LNCaP clone FGC (cell line): ENCODE measurements around the gene RUFY4.

Experiments
- DNase-seq: peaks from one replicate; pipeline ENCODE4 v3.0.0-alpha.2; 2011; ENCODE audit warnings: low read depth
- H3K4me3 ChIP-seq: 2 replicates; pipeline ENCODE4 v1.5.1; 2011; ENCODE audit warnings: mild to moderate bottlenecking, low read depth, low read length, control low read depth
- CTCF ChIP-seq: IDR thresholded peaks from 2 replicates; pipeline ENCODE4 v1.5.1; 2012; ENCODE audit warnings: mild to moderate bottlenecking; ENCODE audit not compliant: control insufficient read depth, insufficient read depth; ENCODE audit errors: extremely low read depth

Gene RUFY4

GRCh38 chr2:218063896-218064295 is 5.2 kb upstream of the RUFY4 start:
- no peak for TF ChIP-seq CTCF
- no peak for DNase-seq
- no peak overlapping the region for H3K4me3 ChIP-seq

- no peak for TF ChIP-seq CTCF
- H3K4me3 ChIP-seq: no peak overlapping the region
- no peak for DNase-seq
Measured at GRCh38 chr2:218065239-218066006, 3.6 kb upstream of the RUFY4 start.

GRCh38 chr2:218066926-218067515 is 2.0 kb upstream of the RUFY4 start:
- H3K4me3 ChIP-seq: no peak overlapping the region
- TF ChIP-seq CTCF: no peak
- DNase-seq: no peak

GRCh38 chr2:218067523-218067922 is 1.5 kb upstream of the RUFY4 start:
- no peak overlapping the region for H3K4me3 ChIP-seq
- DNase-seq: no peak
- TF ChIP-seq CTCF: no peak

- H3K4me3 ChIP-seq: no peak overlapping the region
- no peak for TF ChIP-seq CTCF
- no peak for DNase-seq
Measured at GRCh38 chr2:218069606-218070300, 700 bp downstream of the RUFY4 start.

- TF ChIP-seq CTCF: no peak
- no peak overlapping the region for H3K4me3 ChIP-seq
- no peak for DNase-seq
Measured at GRCh38 chr2:218070587-218070986, 1.5 kb downstream of the RUFY4 start.
